GM18909 (cell line): ENCODE results near the gene ZBED4.

ENCODE experiments used
- ATAC-seq: cut with Tn5 transposase; IDR thresholded peaks from one replicate; pipeline ENCODE4 v1.9.1; 2021; ENCODE audit warnings: mild to moderate bottlenecking; ENCODE audit not compliant: unreplicated experiment, poor library complexity

The ZBED4 gene

DNA sequence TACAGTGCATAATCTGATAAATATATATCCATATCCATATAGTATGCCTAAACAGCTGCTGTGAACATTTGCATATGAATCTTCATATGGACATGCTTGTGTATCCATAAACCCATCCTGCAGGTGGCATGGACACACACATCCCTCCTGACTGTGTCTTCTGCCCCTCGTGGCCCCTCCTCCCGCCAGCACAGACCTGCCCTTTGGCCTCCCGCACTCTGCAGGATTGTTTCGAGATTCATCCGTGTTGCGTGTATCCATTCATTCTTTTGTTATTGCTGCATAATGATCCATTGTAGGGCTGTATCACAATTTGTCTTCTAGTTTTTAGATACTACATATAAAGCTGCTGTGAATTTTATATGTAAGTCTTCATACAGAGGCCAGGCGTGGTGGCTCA lies 24.0 kb downstream of the ZBED4 start:
- ATAC-seq, result no peak

DNA sequence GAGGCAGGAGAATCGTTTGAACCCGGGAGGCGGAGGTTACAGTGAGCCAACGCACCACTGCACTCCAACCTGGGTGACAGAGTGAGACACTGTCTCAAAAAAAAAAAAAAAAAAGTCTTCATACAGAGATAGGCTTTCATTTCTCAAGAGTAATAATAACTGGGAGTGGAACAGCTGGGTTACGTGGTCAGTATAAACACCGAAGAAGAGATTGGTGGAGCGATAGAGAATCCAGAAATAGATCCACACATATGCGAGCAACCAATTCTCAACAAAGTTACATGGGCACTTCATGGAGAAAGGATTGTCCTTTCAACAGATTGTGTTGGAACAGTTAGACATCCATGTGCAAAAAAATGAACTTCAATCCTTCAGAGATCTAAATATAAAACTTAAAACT lies 24.6 kb downstream of the ZBED4 start:
- ATAC-seq, result no peak

DNA sequence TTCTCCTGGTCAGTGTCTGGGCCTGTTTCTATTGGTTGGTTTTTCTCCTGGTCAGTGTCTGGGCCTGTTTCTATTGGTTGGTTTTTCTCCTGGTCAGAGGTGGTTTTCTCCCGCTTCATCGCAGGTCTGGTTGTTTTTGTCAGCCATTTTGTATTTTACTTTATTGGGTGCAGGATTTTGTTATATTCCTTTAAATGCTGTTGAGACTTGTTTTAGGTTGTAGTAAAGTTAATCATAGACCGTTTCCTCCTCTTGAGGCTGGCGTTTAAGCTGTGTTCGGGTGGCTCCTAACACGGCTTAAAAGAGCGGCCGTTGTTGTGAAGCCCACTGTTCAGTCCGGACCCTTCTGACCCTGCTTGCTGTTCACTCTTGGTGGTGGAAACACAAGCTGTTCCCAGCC lies 26.2 kb downstream of the ZBED4 start:
- ATAC-seq, result no peak

DNA sequence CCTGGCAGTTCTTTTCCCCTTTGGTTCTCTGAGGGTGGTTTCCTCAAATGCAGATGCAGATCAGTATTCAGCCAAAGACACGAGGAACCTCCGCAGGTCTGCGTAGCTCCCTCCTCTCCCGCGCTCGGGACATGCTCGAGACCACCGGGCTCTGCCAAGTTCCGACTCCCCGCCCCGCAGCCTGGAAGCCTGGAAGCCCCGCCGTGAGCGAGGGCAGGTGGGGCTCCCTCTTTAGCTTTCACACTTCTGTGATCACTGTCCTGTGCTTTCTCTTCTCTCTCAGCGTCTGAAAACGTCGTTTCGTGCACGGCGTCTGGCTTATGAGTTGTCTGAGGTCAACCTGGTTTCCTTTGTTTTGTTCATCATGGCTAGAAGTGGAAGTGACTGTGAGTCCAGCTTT lies 26.6 kb downstream of the ZBED4 start:
- ATAC-seq, result no peak

DNA sequence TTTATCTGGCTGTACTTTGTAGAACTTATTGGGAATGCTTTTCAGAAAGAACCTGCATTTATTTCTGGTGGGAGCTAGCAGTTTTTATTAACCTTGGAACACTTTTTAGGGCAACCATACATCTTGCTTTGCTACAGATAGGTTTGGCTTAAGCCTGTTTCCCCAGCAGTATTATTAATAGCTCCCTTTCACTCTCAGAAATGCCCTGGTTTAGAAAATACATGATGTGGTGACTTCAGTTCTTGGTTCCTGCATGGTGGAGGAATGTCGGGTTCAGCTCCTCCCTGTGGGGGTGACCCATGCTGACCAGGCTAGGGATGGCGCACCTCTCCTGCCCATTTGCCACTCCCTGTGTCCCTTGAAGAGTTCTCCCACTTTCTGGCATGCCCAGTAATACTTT lies 28.2 kb downstream of the ZBED4 start:
- ATAC-seq, result no peak

DNA sequence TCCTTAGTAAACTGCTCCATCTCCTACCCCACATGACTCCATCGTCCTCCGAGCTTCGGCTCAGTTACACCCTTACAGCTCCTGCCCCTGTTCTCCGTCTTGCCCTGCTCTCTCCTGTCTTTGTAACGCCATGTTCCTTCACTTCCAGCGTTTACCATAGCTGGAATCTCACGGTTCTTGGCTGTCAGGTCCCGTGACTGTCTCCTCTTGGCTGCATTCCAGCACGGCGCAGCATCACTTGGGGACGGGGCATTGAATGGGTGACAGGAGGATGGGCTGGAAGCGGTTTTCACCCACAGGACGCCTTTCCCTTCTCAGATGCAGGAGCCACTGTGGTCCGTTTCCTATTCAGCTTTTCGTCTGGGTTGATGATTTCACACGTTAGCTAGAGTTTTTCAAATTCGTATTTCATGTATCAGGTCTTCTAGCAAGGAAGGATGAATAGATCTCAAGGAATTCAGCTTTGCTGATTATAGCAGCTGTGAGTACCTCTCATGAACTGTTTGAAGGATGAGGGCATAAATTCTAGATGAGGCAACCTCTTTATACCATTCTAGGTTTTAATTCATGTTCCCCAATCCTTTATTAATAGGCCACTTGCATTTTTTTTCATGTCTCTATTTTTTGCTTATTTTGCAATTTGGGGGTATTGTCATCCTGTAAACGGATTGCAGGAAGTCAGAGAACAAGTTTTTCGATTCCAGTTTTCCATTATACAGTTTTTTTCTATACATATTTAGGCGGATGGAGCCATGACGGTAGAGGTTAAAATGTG lies 29.1 kb downstream of the ZBED4 start:
- no peak for ATAC-seq

DNA sequence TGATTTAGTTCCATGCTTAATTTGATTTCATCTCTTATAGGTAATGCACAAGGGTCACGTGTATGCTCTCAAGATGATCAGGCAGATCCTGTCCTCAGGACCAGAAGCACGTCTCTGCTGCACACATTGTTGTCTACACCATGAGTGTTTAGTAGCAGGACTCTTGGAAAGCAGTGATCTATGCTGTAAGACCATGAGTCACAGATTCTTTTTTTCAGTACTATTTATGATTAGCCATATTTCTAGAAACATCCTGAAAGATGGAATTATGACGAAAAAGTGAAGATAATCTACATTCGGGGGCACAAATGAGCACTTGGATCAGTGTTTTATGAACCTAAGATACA lies 29.6 kb downstream of the ZBED4 start:
- ATAC-seq, result no peak

DNA sequence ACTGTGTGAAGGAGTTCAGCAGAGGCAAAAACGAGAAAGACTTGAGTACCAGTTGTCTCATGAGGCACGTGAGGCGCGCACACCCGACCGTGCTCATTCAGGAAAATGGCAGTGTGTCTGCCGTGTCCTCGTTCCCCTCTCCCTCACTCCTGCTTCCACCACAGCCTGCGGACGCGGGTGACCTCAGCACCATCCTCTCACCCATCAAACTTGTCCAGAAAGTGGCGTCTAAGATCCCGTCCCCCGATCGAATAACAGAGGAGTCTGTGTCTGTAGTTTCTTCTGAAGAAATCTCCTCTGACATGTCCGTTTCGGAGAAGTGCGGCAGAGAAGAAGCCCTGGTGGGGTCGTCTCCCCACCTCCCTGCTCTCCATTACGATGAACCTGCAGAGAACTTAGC lies 30.4 kb downstream of the ZBED4 start:
- no peak for ATAC-seq

DNA sequence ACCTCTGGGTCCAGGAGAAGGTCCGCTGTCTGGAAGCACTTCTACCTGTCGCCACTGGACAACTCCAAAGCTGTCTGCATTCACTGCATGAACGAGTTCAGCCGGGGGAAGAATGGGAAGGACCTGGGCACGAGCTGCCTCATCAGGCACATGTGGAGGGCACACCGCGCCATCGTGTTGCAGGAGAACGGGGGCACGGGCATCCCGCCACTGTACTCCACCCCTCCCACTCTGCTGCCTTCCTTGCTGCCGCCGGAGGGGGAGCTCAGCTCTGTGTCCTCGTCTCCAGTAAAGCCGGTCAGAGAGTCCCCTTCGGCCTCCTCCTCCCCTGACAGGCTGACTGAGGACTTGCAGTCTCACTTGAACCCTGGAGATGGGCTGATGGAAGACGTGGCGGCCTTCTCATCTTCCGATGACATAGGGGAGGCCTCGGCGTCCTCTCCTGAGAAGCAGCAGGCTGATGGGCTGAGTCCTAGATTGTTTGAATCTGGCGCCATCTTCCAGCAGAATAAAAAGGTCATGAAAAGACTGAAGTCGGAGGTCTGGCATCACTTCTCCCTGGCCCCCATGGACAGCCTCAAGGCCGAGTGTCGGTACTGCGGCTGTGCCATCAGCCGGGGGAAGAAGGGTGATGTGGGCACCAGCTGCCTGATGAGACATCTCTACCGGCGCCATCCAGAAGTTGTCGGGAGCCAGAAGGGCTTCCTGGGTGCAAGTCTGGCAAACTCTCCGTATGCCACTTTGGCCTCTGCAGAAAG lies 31.0 kb downstream of the ZBED4 start:
- ATAC-seq, result no peak

DNA sequence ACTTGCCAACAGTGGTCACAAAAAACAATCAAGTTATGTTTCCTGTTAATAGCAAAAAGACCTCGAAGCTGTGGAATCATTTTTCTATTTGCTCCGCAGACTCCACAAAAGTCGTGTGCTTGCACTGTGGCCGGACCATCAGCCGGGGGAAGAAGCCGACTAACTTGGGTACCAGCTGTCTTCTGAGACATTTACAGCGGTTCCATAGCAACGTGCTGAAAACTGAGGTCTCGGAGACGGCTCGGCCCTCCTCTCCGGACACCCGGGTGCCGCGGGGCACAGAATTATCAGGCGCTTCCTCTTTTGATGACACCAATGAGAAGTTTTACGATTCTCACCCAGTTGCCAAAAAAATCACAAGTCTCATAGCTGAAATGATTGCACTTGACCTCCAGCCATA lies 31.6 kb downstream of the ZBED4 start:
- no peak for ATAC-seq

DNA sequence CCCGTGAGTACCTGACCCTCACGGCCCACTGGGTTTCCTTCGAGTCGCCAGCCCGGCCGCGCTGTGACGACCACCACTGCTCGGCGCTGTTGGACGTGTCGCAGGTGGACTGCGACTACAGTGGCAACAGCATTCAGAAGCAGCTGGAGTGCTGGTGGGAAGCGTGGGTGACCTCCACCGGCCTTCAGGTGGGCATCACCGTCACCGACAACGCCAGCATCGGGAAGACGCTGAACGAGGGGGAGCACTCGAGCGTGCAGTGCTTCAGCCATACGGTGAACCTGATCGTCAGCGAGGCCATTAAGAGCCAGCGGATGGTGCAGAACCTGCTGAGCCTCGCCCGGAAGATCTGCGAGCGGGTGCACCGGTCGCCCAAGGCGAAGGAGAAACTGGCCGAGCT lies 32.2 kb downstream of the ZBED4 start:
- ATAC-seq, result no peak

DNA sequence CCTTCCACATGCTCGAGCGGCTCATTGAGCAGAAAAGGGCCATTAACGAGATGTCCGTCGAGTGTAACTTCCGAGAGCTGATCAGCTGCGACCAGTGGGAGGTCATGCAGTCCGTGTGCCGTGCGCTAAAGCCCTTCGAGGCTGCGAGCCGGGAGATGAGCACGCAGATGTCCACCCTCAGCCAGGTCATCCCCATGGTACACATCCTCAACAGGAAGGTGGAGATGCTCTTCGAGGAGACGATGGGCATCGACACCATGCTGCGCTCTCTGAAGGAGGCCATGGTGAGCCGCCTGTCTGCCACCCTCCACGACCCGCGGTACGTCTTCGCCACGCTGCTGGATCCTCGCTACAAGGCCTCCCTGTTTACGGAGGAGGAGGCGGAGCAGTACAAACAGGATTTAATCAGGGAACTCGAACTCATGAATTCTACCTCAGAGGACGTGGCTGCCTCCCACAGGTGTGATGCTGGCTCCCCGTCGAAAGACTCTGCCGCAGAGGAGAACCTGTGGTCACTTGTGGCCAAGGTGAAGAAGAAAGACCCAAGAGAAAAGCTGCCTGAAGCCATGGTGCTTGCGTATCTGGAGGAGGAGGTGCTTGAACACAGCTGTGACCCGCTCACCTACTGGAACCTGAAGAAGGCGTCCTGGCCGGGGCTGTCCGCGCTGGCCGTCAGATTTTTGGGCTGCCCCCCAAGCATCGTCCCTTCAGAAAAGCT lies 32.9 kb downstream of the ZBED4 start:
- no peak for ATAC-seq

DNA sequence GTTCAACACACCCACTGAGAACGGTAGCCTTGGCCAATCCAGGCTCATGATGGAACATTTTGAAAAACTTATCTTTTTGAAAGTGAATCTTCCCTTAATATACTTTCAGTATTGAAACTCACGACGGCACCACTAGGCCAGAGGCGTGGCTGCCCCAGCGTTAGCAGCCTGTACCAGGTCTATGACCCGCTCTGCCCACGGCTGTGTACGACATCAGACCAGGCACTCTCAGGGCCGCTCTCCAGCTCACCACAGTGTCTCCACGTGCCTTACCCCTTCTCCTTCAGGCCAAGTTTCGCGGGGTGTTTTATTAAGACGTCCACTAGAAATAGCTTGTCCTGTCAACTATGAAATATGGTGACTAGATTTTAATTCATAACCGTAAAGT lies 33.4 kb downstream of the ZBED4 start:
- no peak for ATAC-seq

DNA sequence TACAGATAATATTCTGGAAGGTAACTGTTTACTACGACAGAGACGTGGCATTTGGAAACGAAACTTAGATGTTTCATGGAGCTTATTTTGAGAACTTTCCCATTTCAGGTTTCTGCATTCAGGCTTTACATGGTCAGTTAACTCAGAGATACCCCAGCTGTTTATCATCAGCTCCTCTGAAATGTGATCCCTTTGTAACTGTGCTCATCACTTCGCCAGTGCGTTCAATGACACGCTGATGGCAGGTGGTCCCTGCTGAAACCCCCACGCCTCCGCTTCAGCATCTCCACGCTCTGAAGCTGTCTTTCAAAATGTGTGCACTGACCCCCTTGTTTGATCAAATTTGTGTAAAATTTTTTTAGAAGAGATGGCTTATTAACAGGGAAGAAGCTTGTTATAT lies 34.1 kb downstream of the ZBED4 start:
- no peak for ATAC-seq

DNA sequence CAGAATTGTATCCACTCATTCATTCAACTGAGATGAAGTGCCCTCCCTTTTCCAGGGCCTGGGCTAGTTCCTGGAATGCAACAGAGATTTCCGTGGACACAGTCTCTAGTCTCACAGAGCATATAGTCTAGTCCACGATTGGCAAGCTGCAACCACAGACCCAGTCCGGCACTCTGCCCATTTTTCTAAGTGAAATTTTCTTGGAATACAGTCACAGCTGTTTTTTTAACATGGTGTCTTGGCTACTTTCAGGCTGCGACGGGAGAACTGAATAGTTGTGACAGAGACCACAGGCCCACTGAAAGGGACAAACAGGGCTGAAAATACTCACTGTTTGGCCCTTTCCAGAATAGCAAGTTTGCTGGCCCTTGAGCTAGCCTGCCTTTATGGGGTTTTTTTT lies 35.4 kb downstream of the ZBED4 start:
- no peak for ATAC-seq

DNA sequence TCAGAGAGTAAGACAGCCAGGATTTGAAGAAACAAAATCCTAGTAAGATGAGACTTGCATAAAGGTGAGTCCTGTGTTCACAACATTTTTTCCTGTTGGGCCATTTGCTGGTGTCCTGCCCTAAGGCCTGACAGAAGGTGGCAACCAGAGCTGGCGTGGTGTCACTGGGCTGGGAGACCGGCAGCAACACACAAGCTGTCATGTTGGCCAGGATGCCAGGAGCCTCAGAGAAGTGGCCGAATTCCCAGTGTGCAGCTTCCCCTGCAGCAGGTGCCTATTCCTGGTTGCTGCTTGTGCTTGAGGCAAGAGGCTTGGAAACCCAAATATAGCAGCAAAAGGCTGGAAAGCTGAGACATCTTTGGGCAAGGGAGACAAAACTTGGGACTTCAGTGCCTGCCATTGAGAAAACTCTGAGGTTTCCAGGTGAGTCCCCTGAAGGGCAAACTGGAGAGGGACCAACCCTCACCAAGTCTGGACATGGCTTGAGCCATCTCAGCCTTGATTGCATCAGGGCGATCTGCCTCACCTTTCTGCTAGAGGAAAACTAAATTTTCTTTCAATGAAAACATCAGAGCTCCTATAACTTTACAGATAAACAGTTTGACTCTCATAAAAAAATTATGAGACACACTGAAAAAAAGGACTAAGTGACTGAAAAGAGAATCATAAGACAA lies 38.7 kb downstream of the ZBED4 start:
- no peak for ATAC-seq

DNA sequence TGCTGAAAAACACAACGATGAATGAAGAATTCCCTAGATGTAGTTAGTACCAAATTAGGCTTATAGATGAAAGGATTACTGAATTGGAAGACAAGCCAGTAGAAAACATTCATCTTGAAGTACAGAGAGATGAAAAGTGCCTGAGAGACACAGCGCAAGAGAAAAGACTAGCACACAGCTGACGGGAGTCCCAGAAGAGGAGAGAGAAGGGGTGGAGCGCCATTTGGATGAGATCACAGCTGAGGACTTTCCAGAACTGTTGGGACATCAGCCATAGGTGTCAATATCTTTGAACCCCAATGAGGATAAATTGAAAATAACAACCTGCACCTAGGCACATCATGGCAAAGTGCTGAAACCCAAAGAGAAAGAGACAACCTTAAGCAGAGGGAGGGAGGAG lies 39.4 kb downstream of the ZBED4 start:
- no peak for ATAC-seq

DNA sequence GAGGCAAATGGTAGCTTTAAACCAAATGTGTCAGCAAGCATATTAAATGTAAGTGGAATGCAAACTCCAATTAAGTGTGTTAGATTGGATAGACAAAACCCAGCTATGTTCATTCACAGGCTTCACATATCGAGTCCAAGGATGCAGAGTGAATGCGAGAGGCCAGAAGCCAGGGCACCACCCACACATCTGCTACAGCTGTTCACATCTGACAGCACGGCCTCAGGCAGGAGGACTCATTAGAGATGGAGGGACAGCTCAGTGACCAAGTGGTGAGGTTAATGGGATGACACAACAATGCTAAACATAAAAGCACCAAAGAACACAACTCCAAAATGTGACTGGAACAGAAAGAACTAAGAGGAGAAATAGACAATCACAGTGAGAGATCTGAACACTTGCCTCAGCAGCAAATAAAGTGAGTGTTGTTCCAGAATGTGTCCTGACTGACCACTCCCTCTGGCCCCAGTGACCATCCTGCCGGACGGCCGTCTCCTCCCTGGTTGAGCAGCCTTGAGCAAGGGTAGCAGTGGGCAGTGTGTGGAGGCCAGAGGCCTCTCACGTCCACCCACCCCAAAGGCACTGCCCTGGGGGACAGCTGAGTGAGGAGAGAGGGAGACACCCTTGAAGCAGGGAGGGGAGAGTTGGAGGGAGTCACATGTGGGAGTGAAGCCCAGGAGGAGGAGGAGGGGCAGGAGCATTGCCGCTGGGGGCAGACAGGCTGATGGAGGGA lies 40.8 kb downstream of the ZBED4 start:
- ATAC-seq, result no peak

DNA sequence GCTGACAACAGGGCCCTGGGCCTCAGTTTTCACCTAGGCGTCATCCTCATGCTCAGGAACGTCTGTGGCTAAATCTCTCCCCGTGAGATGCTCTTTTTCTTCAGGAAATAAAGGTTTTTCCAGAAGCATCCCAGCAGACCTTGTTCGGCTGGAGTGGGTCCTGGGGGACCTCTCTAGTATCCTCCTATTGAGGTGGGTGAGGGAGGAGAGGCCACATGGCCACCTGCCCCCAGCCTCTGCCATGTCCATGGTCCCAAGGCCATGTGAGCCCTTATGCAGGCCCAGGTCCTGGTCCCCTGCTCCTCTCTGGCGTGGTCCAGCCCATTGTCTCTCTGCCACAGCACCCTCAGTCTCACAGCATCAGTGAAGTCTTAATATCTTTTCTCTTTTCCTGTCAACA lies 42.6 kb downstream of the ZBED4 start:
- ATAC-seq, result no peak

DNA sequence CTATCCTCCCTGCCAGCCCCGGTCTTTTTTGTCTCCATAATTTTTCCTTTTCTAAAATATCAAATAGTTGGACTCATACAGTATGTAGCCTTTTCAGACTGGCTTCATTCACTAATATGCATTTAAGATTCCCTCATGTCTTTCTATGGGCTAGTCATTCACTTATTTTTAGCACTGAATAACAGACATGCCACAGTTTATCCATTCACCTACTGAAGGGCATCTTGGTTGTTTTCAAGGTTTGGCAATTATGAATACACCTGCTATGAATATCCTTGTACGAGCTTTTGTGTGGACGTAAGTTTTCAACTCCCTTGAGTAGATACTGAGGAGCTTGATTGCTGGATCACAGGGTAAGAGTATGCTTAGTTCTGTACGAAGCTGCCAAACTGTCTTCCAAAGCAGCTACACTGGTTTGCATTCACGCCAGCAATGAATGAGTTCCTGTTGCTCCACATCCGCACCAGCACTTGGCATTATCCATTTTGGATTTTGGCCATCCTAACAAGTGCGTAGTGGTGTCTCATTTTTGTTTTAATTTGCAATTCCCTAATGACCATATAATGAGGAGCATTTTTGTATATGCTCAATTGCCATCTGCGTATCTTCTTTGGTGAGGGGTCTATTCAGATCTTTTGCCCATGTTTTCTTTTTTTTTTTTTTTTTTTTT lies 43.5 kb downstream of the ZBED4 start:
- ATAC-seq, result no peak
